GM19372 (cell line): Measurements from ENCODE around the gene DES.
A peak's percentile ranks its signal among the peaks of the same experiment; 100 is the strongest.
"Not testable (repeated sequence)": the region's sequence is repeated elsewhere in the genome, so short reads cannot be mapped to it uniquely, and the experiment has no call there.

Experiments
- ATAC-seq: cut with Tn5 transposase; IDR thresholded peaks from one replicate; pipeline ENCODE4 v1.9.1; 2021; ENCODE audit warnings: mild to moderate bottlenecking, low read depth, moderate library complexity; ENCODE audit not compliant: unreplicated experiment

Gene DES

DNA sequence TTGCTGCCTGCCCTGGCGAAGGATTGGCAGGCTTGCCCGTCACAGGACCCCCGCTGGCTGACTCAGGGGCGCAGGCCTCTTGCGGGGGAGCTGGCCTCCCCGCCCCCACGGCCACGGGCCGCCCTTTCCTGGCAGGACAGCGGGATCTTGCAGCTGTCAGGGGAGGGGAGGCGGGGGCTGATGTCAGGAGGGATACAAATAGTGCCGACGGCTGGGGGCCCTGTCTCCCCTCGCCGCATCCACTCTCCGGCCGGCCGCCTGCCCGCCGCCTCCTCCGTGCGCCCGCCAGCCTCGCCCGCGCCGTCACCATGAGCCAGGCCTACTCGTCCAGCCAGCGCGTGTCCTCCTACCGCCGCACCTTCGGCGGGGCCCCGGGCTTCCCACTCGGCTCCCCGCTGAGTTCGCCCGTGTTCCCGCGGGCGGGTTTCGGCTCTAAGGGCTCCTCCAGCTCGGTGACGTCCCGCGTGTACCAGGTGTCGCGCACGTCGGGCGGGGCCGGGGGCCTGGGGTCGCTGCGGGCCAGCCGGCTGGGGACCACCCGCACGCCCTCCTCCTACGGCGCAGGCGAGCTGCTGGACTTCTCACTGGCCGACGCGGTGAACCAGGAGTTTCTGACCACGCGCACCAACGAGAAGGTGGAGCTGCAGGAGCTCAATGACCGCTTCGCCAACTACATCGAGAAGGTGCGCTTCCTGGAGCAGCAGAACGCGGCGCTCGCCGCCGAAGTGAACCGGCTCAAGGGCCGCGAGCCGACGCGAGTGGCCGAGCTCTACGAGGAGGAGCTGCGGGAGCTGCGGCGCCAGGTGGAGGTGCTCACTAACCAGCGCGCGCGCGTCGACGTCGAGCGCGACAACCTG is at the start of gene DES:
DES (plus strand) TSS at position 223 of the 857 bp plus-strand sequence; CDS start at position 309, 86 bp downstream.
- ATAC-seq, result no peak

DNA sequence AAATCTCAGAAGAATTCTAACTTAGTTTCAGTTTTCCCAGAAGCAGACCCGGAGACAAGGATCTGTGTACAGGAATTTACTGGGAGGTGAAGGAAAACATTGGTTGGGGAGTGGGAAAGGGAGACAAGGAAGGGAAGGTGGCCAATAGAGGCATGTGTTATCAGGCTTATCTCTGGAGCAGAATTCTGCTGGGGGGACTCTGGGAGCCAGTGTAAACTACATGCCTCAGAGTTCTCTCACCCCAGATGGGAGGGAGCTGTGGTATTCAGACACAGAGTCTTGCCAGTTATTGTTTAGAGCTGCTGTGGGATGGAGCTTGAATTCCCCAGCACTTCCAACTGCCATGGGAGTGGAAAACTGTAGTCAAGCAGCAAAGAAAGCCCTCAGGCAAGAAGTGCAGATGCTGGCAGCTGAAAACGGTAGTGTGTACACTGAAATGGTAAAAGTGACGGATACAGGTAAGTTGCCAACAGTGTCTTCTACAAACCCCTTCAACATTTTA is 49.4 kb upstream of the DES start:
- no peak for ATAC-seq

DNA sequence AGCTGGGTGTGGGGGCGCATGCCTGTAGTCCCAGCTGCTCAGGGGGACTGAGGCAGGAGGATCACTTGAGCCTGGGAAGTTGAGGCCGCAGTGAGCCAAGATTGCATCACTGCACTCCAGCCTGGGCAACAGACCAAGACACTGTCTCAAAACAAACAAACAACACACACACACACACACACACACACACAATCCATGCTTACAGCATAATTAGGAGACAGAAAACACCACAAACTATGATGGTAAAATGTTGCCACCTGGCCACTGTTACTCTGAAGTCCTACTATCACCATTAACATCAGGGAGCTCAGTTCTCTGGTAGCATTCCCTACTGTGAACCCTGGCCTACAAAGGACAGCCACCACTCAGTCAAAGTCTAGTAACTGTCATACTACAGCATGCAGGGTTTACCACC is 48.7 kb upstream of the DES start:
- no peak for ATAC-seq

DNA sequence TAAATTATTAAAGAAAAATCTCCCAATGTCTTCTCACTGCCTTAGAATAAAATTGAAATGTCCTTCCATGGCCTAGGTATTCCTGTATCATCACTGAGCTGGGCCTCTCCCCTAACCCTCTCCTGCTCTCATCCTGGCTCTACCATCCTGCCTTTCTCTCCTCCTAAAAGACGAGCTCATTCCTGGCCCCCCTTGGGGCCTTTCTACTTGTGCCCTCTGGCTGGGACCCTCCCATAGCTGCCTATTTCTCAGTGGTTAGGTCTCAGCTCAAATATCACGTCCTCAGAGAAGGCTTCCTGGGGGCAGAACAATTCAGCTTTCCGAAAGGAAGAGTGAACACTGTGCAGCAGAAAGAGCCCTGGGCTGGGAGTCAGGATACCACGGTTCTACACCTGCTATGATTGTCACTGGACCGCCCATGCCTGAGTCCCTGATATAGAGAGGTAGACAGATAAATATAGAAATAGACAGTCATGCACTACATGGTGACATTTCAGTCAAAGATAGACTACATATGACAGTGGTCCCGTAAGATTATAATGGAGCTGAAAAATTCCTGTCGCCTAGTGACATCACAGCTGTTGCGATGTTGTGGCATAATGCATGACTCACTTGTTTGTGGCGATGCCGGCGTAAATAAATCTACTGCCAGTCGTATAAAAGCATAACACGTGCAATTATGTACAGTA is 39.9 kb upstream of the DES start:
- ATAC-seq, result no peak

DNA sequence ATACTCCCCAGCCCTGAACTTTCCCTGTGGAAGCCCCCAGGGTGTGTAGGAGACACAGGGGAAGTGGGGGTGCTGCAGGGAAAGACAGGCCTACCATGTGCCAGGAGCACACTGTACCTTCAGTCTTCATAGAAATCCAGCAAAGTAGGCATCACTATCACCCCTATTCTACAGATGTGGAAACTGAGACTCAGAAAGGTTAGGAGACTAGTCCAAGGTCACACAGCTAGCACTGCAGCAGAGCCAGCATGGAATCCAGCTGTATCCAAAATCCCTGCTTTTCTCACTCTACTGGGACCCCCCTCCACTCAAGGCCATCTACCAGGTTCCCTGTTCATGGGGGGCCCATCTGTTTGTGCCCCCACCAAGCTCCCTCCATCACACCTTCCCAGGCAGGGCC is 37.3 kb upstream of the DES start:
- no peak for ATAC-seq

DNA sequence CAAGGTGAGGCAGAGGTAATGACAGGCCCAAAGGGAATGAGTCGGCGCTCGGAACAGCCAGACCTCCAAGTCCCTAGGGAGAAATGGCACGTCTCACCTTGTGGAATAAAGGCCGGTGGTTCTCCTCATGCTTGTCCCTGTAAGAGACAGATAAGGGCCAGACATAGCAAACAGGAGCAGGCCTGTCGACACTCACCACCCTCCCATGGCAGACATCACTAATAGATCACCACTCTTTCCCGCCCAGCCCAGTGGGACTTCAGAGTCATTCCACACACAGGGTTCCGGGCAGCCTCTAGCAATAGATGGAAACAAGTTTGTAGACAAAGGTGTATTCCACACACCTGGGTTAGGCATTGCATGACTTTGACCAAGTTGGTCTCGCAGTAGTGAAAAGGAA is 36.7 kb upstream of the DES start:
- no peak for ATAC-seq

DNA sequence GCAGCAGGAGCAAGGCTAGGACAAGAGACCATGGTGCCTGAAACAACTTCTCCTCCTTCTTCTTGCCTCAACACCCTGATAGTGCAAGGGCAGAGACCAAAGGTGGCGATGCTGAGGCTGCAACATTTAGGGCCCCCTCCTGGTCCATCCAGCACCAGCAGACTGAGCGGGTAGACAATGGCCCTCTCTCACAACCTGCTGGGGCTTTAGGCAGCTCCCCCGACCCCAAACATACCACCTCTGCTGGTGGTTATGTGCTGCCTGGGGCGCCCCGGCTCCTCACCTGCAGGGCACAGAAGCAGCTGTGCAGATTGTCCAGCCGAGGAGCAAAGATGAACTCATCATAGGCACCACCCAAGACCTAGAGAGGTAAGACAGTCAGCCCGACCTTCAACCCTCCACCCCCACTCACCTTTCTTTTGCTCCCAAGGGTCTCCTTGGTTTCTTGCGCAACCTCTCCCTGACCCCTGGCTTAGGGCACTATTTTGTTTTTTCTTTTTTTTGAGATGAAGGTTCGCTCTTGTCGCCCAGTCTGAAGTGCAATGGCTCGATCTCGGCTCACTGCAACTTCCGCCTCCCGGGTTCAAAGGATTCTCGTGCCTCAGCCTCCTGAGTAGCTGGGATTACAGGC is 34.0 kb upstream of the DES start:
- no peak for ATAC-seq

DNA sequence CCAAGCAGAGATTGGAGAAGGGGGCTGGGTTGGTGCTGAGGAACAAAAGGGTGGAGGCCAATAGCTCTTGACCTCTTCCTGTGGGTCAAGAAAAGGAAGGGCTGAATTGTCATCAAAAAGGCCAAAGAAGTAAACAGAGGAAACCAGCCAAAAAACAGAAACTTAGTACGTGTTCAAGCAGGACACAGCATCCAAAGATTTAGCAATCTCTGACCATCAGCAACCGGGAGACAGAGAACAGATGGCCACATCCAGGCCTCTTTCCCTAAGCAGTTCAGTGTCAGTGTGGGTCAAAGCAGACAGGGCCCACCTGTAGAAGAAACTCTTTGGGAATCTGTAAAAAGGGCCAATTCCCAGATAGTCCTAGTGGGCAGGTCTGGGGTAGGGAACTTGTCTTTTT is 33.3 kb upstream of the DES start:
- no peak for ATAC-seq

DNA sequence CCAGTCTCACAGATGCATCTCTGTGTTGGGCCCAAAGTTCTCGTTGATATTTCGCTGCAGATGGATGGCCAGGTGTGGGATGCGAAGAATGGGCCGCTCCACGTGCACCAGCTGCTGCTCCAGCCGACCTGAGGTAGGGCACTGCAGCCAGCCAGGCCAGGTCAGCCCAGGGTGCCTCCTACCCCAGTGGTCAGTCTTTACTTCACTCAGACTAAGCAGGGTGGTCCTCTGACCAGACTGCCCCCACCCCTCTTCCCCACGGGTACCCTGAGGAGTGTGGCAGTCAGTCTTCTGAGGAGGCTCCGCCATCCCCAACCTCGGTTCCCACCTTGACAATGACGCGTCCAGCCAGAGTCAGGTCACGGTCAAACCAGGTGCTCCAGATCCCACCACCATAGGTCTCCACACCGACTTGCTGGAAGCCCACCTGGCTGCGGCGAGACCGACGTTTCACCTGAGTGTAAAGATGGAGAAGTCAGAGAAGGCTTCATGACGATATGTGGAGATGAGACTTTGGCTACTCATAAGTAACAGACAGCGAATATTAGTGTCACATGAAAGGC is 32.1 kb upstream of the DES start:
- ATAC-seq, result no peak

DNA sequence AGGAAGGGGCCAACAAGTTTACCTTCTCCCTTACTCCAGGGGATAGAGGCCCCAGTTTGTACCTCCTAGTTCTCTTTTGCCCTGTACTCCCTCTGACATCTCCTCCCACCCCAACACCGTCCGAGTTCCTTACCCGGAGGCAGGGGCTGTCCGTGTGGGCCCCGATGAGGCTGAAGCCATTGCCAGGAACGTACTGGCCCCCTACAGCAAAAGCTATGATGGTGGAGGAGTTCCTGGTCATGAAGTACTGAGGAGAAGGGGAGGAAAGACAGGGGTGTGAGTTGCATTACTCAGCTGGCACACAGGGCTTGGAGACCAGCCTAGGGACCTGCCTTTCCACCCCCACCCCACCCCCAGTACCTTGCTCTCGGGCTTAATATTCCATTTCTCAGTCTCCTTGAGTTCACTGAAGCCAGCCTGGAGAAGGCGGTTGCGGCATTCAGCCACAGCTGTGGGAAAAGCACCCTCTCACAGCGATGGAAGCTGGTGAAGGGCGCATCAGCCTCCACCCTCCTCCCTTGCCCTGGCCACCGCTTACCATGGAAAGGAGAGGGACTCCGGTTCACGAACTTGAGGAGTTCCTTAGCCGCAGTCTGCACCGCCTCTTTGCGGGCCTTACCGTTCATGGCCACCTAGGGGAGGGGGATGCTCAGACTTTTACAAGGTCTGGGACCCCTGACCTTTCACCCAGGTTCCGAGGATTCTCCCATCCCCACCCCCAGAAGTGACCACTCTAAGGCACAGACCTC is 31.5 kb upstream of the DES start:
- no peak for ATAC-seq

DNA sequence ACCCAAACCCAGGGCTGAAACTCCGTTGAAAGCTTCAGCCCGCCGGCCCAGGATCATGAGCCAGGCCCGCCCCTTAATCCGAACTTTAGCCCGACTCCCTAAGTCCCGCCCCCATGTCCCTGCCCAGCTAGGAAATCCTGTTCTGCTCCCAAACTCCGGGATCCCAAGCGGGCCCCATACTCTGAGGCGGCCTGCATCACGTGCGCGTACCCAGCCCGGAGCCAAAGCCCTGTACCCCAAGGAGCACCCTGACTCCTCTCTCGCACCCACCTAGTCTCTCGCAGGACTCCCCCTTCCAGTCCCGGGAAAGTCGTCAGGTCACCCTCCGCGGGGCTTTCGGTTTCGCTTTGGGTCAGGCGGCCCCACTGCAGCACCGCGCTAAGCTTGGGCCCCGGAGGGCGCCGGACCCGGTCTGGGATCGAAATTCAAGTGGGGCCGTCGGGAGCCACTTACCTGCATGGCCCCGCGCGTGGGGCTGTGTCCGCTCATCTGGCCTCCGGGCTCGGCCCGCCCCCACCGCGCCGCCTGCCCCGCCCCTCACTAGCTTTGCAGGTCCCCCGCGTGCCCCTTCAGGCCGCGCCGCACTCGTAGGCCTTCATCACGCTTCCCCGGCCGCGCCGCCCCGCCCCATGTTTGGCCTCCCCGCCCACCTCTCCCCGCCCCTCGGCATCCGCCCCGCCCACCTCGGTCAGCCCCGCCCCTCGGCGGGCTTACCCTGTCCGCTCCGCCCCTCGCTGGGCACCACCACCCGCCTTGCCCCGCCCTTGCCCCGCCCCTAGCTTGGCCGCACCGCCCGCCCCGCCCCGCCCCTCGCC is 30.7 kb upstream of the DES start, which contains the start of gene DNPEP:
DNPEP (minus strand) TSS at position 607 of the 815 bp plus-strand sequence; CDS start at position 489, 118 bp downstream.
- peak; percentile 50 for ATAC-seq

DNA sequence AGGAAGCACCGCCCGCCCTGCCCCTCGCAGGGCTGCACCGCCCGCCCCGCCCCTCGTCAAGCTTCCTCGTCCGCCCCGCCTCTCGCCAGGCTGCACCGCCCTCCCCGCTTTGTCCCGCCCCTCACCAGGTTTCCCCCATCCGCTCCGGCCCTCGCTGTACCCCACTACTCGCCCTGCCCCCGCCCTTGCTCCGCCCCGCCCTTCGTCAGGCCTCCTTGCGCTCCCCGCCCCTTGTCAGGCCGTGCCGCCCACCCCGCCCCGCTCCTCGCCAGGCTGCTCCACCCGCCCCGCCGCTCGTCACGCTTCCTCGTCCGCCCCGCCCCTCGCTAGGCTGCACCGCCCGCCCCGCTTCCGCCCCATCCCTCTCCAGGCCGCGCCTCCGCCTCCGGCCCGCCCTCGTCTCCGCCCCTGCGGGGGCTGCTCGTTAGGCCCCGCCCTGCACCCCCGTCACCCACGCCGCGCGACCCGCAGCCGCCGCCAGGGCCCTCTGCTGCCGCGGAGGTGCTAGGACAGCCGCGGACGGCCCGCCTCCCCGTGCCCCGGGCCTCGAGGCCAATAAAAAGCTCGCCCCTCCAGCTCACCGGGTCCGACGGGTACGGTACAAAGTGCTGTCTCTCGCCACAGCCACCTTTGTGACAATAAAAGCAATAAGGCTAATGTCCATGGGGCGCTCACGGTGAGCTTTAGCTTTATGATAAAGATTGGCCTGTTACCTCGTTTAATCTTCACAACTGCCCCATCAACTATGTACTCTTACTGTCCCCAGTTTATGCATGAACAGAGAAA is 29.9 kb upstream of the DES start:
- ATAC-seq, result peak; percentile 73

DNA sequence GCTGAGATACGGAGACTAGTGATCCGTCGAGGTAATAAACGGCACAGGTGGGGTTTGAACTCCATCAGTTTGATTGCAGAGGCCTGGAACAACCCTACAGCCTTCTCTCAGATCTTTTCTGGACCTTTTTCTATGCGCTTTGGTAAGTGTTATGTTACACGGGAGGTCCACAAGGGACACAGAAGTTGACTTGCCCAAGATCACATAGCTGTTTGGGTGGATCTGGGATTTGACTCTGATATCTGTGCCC is 29.3 kb upstream of the DES start:
- no peak for ATAC-seq

DNA sequence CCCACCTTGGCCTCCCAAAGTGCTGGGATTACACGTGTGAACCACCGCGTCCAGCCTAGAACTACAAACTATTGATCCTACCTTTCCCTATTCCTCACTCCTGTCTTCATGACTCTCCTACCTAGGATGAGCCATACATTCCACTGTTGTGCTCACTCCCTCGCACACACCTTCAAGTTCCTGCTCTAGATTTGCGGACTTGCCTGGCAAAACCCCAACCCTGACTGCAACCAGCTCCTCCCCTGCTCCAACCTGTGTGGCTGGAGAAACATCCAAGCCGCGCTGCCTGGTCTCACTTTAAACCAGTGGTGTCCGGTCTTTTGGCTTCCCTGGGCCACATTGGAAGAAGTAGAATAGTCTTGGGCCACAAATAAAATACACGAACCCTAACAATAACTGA is 25.4 kb upstream of the DES start:
- ATAC-seq, result no peak

DNA sequence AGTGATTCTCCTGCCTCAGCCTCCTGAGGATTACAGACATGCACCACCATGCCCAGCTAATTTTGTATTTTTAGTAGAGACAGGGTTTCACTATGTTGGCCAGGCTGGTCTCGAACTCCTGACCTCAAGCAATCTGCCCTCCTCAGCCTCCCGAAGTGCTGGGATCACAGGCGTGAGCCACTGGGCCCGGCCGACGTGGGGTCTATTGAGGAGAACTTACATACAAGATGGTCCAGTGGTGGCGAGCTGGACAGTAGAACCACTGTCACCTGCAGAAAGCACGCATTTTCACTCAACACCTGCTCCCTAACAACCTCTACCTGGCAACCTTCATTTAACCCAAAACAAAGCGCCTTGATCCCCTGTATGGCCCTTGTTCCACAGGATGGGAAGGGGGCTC is 23.1 kb upstream of the DES start:
- not testable (repeated sequence) for ATAC-seq

DNA sequence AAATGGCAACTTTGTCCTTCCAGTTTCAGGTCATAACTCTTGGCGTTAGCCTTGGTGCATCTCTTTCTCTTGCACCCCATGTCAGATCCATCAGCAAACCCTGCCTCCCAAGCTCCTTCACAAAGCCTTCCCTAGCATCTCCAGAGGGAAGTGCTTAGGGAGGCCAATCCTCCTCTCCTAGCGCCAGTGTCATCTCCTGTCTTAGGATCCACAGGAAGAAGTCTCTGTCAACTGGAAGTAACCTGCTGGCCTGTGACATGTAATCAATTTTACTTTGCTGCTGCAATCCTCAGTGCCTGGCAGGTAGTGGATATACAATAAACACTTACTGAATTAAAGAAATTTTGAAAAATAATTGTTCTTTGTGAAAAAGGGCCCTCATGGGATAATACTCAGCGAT is 22.6 kb upstream of the DES start:
- ATAC-seq, result no peak

DNA sequence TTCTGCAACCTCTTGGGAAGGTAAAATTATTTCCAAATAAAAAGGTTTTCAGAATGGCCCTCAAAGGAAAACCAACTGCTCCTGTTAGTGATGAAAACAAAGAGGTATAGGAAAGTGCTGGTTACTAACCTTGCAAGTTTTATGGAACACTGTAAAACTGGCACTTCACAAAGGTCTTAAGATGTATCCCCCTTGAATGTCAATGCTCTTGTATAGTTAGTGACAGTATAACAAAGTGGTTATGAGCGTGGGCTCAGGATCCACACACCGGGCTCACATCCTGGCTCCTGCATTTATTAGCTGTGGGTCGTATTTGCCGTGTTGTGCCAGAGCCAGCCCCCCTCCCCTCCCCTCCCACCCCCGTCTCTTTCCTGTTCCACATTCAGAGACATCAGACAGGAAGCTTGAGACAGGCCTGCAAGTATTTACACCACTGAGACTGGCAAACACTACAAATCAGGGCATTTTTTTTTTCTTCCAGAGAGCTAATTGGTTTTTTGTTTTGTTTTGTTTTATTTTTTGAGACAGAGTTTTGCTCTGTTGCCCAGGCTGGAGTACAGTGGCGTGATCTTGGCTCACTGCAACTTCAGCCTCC is 21.2 kb upstream of the DES start:
- no peak for ATAC-seq

DNA sequence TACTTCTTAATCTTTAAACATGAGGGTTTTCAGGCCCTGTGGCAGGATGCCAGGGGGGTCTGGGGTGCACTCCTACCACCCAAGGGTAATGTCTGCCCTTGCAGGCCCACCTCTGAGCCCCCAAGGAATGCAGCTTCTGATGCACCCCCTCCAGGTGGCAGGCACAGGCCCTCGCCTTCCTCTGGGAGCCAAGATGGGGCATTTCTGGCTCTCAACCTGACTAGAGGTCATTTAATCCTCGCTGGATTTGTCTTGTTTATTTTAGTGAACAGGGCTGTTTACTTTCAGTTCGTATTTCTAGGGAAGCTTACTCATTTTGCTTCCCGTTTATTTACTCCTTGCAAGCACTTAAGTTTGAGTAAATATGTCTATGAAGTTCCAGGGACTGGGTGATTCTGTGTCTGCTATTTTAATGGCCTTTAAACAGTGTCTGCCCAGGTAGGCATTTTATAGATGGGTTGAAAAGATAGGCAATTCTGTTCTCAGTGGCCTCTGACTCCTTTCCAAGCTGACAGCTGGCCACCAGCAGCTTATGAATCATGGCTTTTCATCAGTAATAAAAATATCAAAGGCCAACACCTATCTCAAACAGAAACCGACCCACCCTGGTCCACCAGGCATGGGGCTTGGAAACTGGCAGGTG is 19.3 kb upstream of the DES start:
- ATAC-seq, result no peak
